NT2/D1 (cell line): Measurements from ENCODE around the gene RNF152.

Experiments
- YY1 ChIP-seq: IDR thresholded peaks from 2 replicates; pipeline ENCODE4 v1.6.1; 2011; ENCODE audit not compliant: insufficient read length, insufficient read depth
- ZNF274 ChIP-seq: IDR thresholded peaks from 2 replicates; pipeline ENCODE4 v1.6.1; 2011; ENCODE audit warnings: mild to moderate bottlenecking, low read depth, low read length

GRCh38 chr18:61808286-61808685, 84.5 kb downstream of the RNF152 start:
- TF ChIP-seq YY1 (no peak), ZNF274 (no peak)
